Glutamatergic neuron (in vitro differentiated cells): Measurements from ENCODE around the gene ZW10. TPM values are rescaled to one million over a fixed set of nuclear protein-coding genes. Genes with fewer than 3 reads are reported as not detected.
"Not testable (repeated sequence)": the region's sequence is repeated elsewhere in the genome, so short reads cannot be mapped to it uniquely, and the experiment has no call there.

ENCODE experiments used
- DNase-seq: peaks from one replicate; pipeline ENCODE4 v3.0.0; 2022
- H3K27ac Mint-ChIP-seq: one replicate; pipeline ENCODE4 v1.8.0; 2020; ENCODE audit warnings: mild to moderate bottlenecking, mixed read lengths, inconsistent platforms; ENCODE audit not compliant: unreplicated experiment
- H3K27me3 Mint-ChIP-seq: one replicate; pipeline ENCODE4 v1.8.0; 2020; ENCODE audit warnings: mild to moderate bottlenecking, moderate library complexity, mixed read lengths, inconsistent platforms; ENCODE audit not compliant: unreplicated experiment
- H3K36me3 Mint-ChIP-seq: one replicate; pipeline ENCODE4 v1.8.0; 2020; ENCODE audit warnings: mild to moderate bottlenecking, mixed read lengths, inconsistent platforms; ENCODE audit not compliant: unreplicated experiment
- H3K4me1 Mint-ChIP-seq: one replicate; pipeline ENCODE4 v1.8.0; 2020; ENCODE audit warnings: mild to moderate bottlenecking, low read depth, mixed read lengths, inconsistent platforms; ENCODE audit not compliant: unreplicated experiment
- H3K4me3 Mint-ChIP-seq: one replicate; pipeline ENCODE4 v1.8.0; 2020; ENCODE audit warnings: mild to moderate bottlenecking, mixed read lengths, inconsistent platforms; ENCODE audit not compliant: unreplicated experiment
- H3K9me3 Mint-ChIP-seq: one replicate; pipeline ENCODE4 v1.8.0; 2020; ENCODE audit warnings: mild to moderate bottlenecking, moderate library complexity, mixed read lengths, inconsistent platforms; ENCODE audit not compliant: unreplicated experiment
- total RNA-seq: library from RNA; stranded (reverse); fragmentation: NEBNext Ultra II Directional; extraction: Animal tissue kit (Norgen Biotek cat#: 25700); gene quantifications from one replicate; pipeline ENCODE4 v1.2.1, GENCODE V29; 2021; ENCODE audit not compliant: unreplicated experiment
- TF ChIP-seq, protein P1 (sequence below): fragments of 200-600 bp; sonication (generic); IDR thresholded peaks from one replicate; pipeline ENCODE4 v1.5.0; 2021; ENCODE audit not compliant: partially characterized antibody, unreplicated experiment

The ZW10 gene
- total RNA-seq, 1 donor from 2014 or later, result 10.5 TPM

DNA sequence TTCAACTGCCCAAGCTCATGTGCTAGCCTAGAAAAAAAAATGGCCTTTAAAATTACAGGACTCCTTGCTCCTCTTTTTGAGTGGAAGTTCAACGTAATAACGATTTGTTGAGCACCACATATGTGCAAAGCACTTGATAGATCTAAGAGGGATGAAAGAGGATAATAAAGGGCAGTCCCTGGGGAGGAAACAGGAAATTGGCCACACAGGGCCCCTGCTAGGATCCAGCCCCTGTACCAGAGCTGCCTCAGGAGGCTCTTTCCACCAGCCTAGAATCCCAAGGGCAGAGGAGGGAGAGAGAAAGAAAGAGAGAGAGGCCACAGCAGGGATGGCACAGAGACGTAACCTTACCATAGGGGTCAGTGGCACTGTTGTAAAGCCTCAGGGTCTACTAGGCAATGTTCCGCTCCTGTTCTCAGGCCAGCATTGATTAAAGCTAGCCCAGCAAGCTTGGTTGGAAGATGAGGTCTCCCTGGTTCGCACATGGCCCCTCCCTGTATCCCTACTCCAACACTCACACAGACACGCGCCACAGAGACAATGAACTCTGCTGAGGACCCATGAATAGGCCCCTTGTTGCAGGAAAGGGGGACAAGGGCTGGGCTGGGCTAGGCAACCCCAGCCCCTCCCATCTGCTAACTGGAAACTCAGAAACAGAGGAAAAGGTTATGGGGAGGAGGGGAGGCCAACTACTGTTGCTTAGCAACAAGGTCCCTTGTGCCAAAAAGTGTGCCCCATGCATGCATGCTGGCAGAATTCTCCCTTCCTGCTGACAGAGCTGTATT is 67.4 kb downstream of the ZW10 start, which contains the start of gene TMPRSS5:
Gene TMPRSS5 (minus strand): TSS at position 438 of the 785 bp plus-strand sequence. CDS start 84 bp downstream, at position 354.
- Mint-ChIP-seq H3K27me3 (peaks cover 1% of the 10 kb centered on the region), H3K36me3 (peaks cover 21% of the 10 kb centered on the region), H3K27ac (no peak within 1 kb of the TSS), H3K9me3 (peaks cover 2% of the 10 kb centered on the region), H3K4me1 (peaks cover 4% of the 10 kb centered on the region), H3K4me3 (no peak within 1 kb of the TSS)
- TF ChIP-seq, protein P1, sequence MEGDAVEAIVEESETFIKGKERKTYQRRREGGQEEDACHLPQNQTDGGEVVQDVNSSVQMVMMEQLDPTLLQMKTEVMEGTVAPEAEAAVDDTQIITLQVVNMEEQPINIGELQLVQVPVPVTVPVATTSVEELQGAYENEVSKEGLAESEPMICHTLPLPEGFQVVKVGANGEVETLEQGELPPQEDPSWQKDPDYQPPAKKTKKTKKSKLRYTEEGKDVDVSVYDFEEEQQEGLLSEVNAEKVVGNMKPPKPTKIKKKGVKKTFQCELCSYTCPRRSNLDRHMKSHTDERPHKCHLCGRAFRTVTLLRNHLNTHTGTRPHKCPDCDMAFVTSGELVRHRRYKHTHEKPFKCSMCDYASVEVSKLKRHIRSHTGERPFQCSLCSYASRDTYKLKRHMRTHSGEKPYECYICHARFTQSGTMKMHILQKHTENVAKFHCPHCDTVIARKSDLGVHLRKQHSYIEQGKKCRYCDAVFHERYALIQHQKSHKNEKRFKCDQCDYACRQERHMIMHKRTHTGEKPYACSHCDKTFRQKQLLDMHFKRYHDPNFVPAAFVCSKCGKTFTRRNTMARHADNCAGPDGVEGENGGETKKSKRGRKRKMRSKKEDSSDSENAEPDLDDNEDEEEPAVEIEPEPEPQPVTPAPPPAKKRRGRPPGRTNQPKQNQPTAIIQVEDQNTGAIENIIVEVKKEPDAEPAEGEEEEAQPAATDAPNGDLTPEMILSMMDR, result no peak
- DNase-seq, result no peak

DNA sequence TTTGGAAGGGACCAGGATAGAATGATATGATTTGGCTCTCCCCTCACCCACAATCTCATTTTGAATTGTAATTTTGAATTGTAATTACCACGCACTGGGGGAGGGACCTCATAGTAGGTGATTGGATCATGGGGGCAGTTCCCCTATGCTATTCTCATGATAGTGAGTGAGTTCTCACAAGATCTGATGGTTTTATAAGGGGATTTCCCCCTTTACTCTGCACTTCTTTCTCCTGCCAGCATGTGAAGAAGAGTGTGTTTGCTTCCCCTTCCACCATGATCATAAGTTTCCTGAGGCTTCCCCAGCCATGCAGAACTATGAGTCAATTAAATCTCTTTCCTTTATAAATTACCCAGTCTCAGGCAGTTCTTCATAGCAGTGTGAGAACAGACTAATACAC is 69.9 kb downstream of the ZW10 start:
- not testable (repeated sequence) for H3K4me3 Mint-ChIP-seq, H3K4me1 Mint-ChIP-seq, H3K27me3 Mint-ChIP-seq, H3K27ac Mint-ChIP-seq, DNase-seq, H3K9me3 Mint-ChIP-seq
- peaks cover 33% of the 10 kb centered on the region for H3K36me3 Mint-ChIP-seq

DNA sequence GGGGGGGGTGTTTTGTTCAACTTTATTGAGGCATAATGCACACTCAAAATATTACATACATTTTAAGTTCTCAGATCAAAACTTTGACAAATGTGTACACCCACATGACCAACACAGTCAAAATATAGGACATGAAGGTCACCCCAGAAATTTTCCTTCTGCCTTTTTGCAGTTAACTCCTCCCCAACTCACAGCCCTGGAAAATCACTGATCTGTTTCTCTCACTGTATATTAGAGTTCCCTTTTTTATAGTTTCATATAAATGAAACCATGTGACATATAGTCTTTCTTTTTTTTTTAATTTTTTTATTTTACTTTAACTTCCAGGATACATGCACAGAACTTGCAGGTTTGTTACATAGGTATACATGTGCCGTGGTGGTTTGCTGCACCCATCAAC is 72.0 kb downstream of the ZW10 start:
- TF ChIP-seq, protein P1, result no peak

DNA sequence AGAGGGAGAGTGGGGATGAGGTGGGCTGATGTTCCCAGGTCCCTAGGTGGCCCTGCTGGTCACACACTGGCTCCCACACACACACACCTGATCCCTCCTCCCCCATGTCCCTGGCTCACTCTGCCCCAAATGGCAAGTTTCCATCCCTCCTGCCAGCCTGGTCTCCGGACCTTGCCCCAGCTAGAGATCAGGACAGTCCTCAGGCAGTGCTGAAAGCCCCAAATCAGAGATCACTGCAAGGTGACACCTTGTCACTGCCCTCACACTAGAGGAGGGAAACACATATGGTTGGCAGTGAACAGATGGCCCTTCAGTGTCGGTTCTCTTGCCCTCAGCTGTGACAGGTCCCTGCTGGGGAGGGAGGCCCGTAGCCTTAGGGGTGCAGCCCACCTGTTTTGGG is 75.0 kb downstream of the ZW10 start:
- peaks cover 6% of the 10 kb centered on the region for H3K4me1 Mint-ChIP-seq
- DNase-seq, result no peak
- no peak overlapping the region for H3K4me3 Mint-ChIP-seq
- peaks cover 7% of the 10 kb centered on the region for H3K27me3 Mint-ChIP-seq
- peaks cover 10% of the 10 kb centered on the region for H3K9me3 Mint-ChIP-seq
- peaks cover 19% of the 10 kb centered on the region for H3K36me3 Mint-ChIP-seq
- TF ChIP-seq, protein P1, result no peak
- no peak overlapping the region for H3K27ac Mint-ChIP-seq

More for the DNA sequence above, 72.0 kb downstream of the ZW10 start:
- Mint-ChIP-seq H3K36me3 (peaks cover 19% of the 10 kb centered on the region), H3K27ac (no peak overlapping the region), H3K27me3 (peaks cover 7% of the 10 kb centered on the region), H3K9me3 (peaks cover 10% of the 10 kb centered on the region), H3K4me1 (peaks cover 10% of the 10 kb centered on the region), H3K4me3 (no peak overlapping the region)
- no peak for DNase-seq

DNA sequence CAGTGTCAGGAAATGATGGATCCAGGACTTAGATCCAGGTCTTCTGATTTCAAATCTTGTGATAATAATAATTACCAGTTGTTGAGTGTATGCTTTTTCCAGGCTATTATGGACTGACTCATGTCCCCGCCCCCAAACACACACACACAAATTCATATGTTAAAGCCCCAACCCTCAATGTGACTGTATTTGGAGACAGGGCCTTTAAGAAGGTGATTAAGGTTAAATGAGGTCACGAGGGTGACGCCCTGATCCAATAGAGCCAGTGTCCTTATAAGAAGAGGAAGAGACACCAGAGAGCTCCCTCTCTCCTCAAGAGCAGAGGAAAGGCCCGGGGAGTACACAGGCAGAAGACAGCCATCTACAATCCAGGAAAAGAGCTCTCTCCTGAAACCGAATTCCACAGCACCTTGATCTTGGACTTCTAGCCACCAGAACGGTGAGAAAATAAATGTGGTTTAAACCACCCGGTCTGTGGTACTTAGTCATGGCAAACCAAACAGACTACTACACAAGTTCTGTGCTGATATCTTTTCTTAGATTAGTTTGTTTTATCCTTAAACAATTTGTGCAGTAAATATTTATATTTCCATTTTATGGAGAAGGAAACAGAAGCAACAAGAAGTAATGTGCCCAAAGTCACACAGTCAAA is 75.6 kb downstream of the ZW10 start:
- Mint-ChIP-seq H3K4me3 (no peak overlapping the region), H3K27ac (no peak overlapping the region), H3K4me1 (peaks cover 6% of the 10 kb centered on the region), H3K9me3 (peaks cover 10% of the 10 kb centered on the region), H3K27me3 (peaks cover 7% of the 10 kb centered on the region), H3K36me3 (peaks cover 19% of the 10 kb centered on the region)
- no peak for DNase-seq
- TF ChIP-seq, protein P1, result no peak
